Kidney epithelial cell (primary cell): ENCODE measurements around the gene CHRDL1. TPM values are rescaled to one million over a fixed set of nuclear protein-coding genes. Genes with fewer than 3 reads are reported as not detected.

ENCODE experiments used
- DNase-seq: peaks from one replicate; pipeline ENCODE4 v3.0.0-alpha.2; 2010; ENCODE audit warnings: low read depth
- H3K27me3 ChIP-seq: 2 replicates; pipeline ENCODE4 v1.6.0; 2011; ENCODE audit warnings: low read length; ENCODE audit not compliant: control insufficient read depth, insufficient read depth
- H3K36me3 ChIP-seq: 2 replicates; pipeline ENCODE4 v1.5.1; 2011; ENCODE audit warnings: low read length; ENCODE audit not compliant: control insufficient read depth, insufficient read depth
- H3K4me3 ChIP-seq: 2 replicates; pipeline ENCODE4 v1.5.1; 2011; ENCODE audit warnings: low read depth, mild to moderate bottlenecking, control low read depth, low read length
- total RNA-seq: library from RNA; depleted of rRNA; stranded (reverse); fragments of >200 nt; gene quantifications from 2 replicates; pipeline ENCODE4 v1.2.3, GENCODE V29; 2015
- TF ChIP-seq, protein P1 (sequence below): IDR thresholded peaks from 2 replicates; pipeline ENCODE4 v1.5.1; 2011; ENCODE audit warnings: mild to moderate bottlenecking, moderate library complexity, low read length, control low read depth, inconsistent platforms; ENCODE audit not compliant: insufficient read depth, poor library complexity, severe bottlenecking

The CHRDL1 gene
- total RNA-seq, 1 donor from 2014 or later: 7.5 TPM

DNA sequence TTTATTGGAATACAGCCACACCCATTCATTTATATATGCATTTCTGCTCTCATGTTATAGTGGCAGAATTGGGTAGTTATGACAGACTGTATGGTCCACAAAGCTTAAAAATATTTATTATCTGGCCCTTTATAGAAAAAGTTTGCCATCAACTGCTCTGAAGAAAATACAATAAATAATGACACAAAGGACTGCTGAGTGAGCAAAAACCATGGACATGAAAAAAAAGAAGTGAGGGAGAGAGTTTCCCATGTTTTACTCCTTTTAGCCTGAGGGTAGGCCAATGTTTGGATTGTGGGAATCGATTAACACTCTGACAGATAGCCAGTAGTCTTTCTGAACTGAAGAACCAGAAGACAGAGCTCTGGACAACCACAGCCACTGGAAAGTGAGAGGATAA lies 149.2 kb downstream of the CHRDL1 start:
- TF ChIP-seq, protein P1, sequence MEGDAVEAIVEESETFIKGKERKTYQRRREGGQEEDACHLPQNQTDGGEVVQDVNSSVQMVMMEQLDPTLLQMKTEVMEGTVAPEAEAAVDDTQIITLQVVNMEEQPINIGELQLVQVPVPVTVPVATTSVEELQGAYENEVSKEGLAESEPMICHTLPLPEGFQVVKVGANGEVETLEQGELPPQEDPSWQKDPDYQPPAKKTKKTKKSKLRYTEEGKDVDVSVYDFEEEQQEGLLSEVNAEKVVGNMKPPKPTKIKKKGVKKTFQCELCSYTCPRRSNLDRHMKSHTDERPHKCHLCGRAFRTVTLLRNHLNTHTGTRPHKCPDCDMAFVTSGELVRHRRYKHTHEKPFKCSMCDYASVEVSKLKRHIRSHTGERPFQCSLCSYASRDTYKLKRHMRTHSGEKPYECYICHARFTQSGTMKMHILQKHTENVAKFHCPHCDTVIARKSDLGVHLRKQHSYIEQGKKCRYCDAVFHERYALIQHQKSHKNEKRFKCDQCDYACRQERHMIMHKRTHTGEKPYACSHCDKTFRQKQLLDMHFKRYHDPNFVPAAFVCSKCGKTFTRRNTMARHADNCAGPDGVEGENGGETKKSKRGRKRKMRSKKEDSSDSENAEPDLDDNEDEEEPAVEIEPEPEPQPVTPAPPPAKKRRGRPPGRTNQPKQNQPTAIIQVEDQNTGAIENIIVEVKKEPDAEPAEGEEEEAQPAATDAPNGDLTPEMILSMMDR: no peak
- DNase-seq: no peak
- H3K36me3 ChIP-seq: no peaks in the 10 kb centered on the region
- H3K27me3 ChIP-seq: no peaks in the 10 kb centered on the region
- H3K4me3 ChIP-seq: no peak overlapping the region
